Measurements from ENCODE around the gene BLOC1S1.
A peak's percentile ranks its signal among the peaks of the same experiment; 100 is the strongest.

- TF ChIP-seq SRF (IDR thresholded peaks at IDR 0.05; ENCODE audit: low read depth) = no peak
- TF ChIP-seq POLR2A (IDR thresholded peaks at IDR 0.05; ENCODE audit: borderline replicate concordance, extremely low read depth, insufficient read depth, insufficient read length) = no peak
- no peak for TF ChIP-seq CTCF (IDR thresholded peaks at IDR 0.05 in 2 of 3, conservative IDR thresholded peaks at IDR 0.05 in 1 of 3; ENCODE audit: borderline replicate concordance in 1 of 3, insufficient read depth in 1 of 3, low read depth in 2 of 3, low read length in 2 of 3)
- TF ChIP-seq POLR2AphosphoS5 (IDR thresholded peaks at IDR 0.05; ENCODE audit: low read depth, low read length) = no peak
- TF ChIP-seq SP1 (IDR thresholded peaks at IDR 0.05; ENCODE audit: low read depth) = no peak
- no peak for TF ChIP-seq EZH2phosphoT487 (IDR thresholded peaks at IDR 0.05; ENCODE audit: borderline replicate concordance)
- no peak for TF ChIP-seq EZH2 (IDR thresholded peaks at IDR 0.05)
- no peak for TF ChIP-seq CBX3 (IDR thresholded peaks at IDR 0.05; ENCODE audit: low read depth)
- no peak for TF ChIP-seq MAX (IDR thresholded peaks at IDR 0.05)
- no peak for TF ChIP-seq ZNF274 (IDR thresholded peaks at IDR 0.05; ENCODE audit: low read depth, low read length)
- no peak for TF ChIP-seq SIN3A (IDR thresholded peaks at IDR 0.05; ENCODE audit: low read depth)
- TF ChIP-seq JUND (IDR thresholded peaks at IDR 0.05) = no peak
- TF ChIP-seq TCF7L2 (IDR thresholded peaks at IDR 0.05; ENCODE audit: borderline replicate concordance, extremely low read depth, insufficient read depth, insufficient read length) = peak; percentile 47
Measured at GRCh38 chr12:55728186-55728938, 12.5 kb downstream of the BLOC1S1 start.
